GM18511 (cell line): ENCODE data around the gene PEG3.
"Not testable (repeated sequence)": the region's sequence is repeated elsewhere in the genome, so short reads cannot be mapped to it uniquely, and the experiment has no call there.

Experiments
- ATAC-seq: cut with Tn5 transposase; IDR thresholded peaks from one replicate; pipeline ENCODE4 v1.9.1; 2021; ENCODE audit warnings: mild to moderate bottlenecking, moderate library complexity; ENCODE audit not compliant: unreplicated experiment

The PEG3 gene

GRCh38 chr19:56840451-56841192 lies at the start of gene PEG3, which contains the start of gene ZIM2:
Gene PEG3 (minus strand): TSS chr19:56840726. CDS start chr19:56824655, 16,071 bp downstream.
Gene ZIM2 (minus strand): TSS chr19:56840726. CDS start chr19:56824277, 16,449 bp downstream.
- ATAC-seq: no peak

- no peak for ATAC-seq
These were observed 44.9 kb upstream of the PEG3 start for GRCh38 chr19:56885173-56885985.

- no peak for ATAC-seq
These were observed 43.9 kb upstream of the PEG3 start for GRCh38 chr19:56884441-56884840.

- ATAC-seq: no peak
These were observed 40.2 kb upstream of the PEG3 start for GRCh38 chr19:56880592-56881190.

- no peak for ATAC-seq
These were observed 36.7 kb upstream of the PEG3 start for GRCh38 chr19:56877069-56877715.

GRCh38 chr19:56875717-56876116 lies 35.2 kb upstream of the PEG3 start:
- no peak for ATAC-seq

- ATAC-seq: no peak
These were observed 34.0 kb upstream of the PEG3 start for GRCh38 chr19:56874530-56874929.

GRCh38 chr19:56873493-56873892 lies 33.0 kb upstream of the PEG3 start:
- ATAC-seq: no peak

GRCh38 chr19:56869886-56870285 lies 29.4 kb upstream of the PEG3 start:
- ATAC-seq: no peak

GRCh38 chr19:56868446-56868845 lies 27.9 kb upstream of the PEG3 start:
- ATAC-seq: no peak

- ATAC-seq: no peak
These were observed 26.0 kb upstream of the PEG3 start for GRCh38 chr19:56866538-56866937.

- ATAC-seq: no peak
These were observed 24.1 kb upstream of the PEG3 start for GRCh38 chr19:56864443-56865125.

GRCh38 chr19:56862741-56863140 lies 22.2 kb upstream of the PEG3 start:
- no peak for ATAC-seq

- not testable (repeated sequence) for ATAC-seq
These were observed 19.9 kb upstream of the PEG3 start for GRCh38 chr19:56860409-56860808.

- no peak for ATAC-seq
These were observed 17.5 kb upstream of the PEG3 start for GRCh38 chr19:56858026-56858425.

- no peak for ATAC-seq
These were observed 16.3 kb upstream of the PEG3 start for GRCh38 chr19:56856822-56857221.

- not testable (repeated sequence) for ATAC-seq
These were observed 11.8 kb upstream of the PEG3 start for GRCh38 chr19:56852361-56852760.

- ATAC-seq: no peak
These were observed 7.6 kb upstream of the PEG3 start for GRCh38 chr19:56848166-56848565.

- no peak for ATAC-seq
These were observed 1.9 kb upstream of the PEG3 start for GRCh38 chr19:56842412-56842811.

- no peak for ATAC-seq
These were observed 642 bp upstream of the PEG3 start for GRCh38 chr19:56841193-56841543.
